Putamen (tissue), 1 donor: Measurements from ENCODE around the gene ZBTB7C.

ENCODE experiments used
- DNase-seq: peaks from one replicate; pipeline ENCODE4 v3.0.0-alpha.2; 2016; ENCODE audit warnings: low spot score

Gene ZBTB7C

GRCh38 chr18:48058486-48058885, 350.7 kb downstream of the ZBTB7C start:
- DNase-seq: no peak

- DNase-seq: no peak
These were observed 352.2 kb downstream of the ZBTB7C start for GRCh38 chr18:48057018-48057417.

GRCh38 chr18:48055351-48055750, 353.8 kb downstream of the ZBTB7C start:
- no peak for DNase-seq

- no peak for DNase-seq
These were observed 355.0 kb downstream of the ZBTB7C start for GRCh38 chr18:48053881-48054816.

GRCh38 chr18:48052842-48053241, 356.3 kb downstream of the ZBTB7C start:
- no peak for DNase-seq

GRCh38 chr18:48051945-48052840, 357.0 kb downstream of the ZBTB7C start:
- DNase-seq: no peak

GRCh38 chr18:48050176-48050575, 359.0 kb downstream of the ZBTB7C start:
- DNase-seq: no peak

- DNase-seq: no peak
These were observed 359.4 kb downstream of the ZBTB7C start for GRCh38 chr18:48049757-48050156.

GRCh38 chr18:48048251-48048650, 360.9 kb downstream of the ZBTB7C start:
- no peak for DNase-seq

GRCh38 chr18:48046843-48047242, 362.3 kb downstream of the ZBTB7C start:
- DNase-seq: no peak

GRCh38 chr18:48045744-48046143, 363.4 kb downstream of the ZBTB7C start:
- DNase-seq: no peak

GRCh38 chr18:48044944-48045343, 364.2 kb downstream of the ZBTB7C start:
- no peak for DNase-seq

- DNase-seq: no peak
These were observed 366.0 kb downstream of the ZBTB7C start for GRCh38 chr18:48043166-48043565.

GRCh38 chr18:48042431-48042830, 366.8 kb downstream of the ZBTB7C start:
- DNase-seq: no peak

- no peak for DNase-seq
These were observed 368.6 kb downstream of the ZBTB7C start for GRCh38 chr18:48040457-48041110.

- DNase-seq: no peak
These were observed 369.4 kb downstream of the ZBTB7C start for GRCh38 chr18:48039769-48040215.

GRCh38 chr18:48038636-48039035, 370.5 kb downstream of the ZBTB7C start:
- DNase-seq: no peak

- no peak for DNase-seq
These were observed 371.5 kb downstream of the ZBTB7C start for GRCh38 chr18:48037481-48038271.

- no peak for DNase-seq
These were observed 372.4 kb downstream of the ZBTB7C start for GRCh38 chr18:48036641-48037421.

- DNase-seq: no peak
These were observed 373.0 kb downstream of the ZBTB7C start for GRCh38 chr18:48036226-48036625.

GRCh38 chr18:48035556-48035860, 373.7 kb downstream of the ZBTB7C start:
- no peak for DNase-seq
